HepG2 (cell line): Measurements from ENCODE around the gene ANKRD22. TPM values are rescaled to one million over a fixed set of nuclear protein-coding genes. Genes with fewer than 3 reads are reported as not detected.

Experiments used
- ATAC-seq: fragments of 200-7000 bp; cut with Tn5 transposase; 3 replicates; pipeline ENCODE4 v1.9.1; 2020; ENCODE audit warnings: mild to moderate bottlenecking, moderate library complexity
- BruUV-seq: library from RNA; stranded (reverse); fragments of 400-500 nt; replicated peaks from 2 replicates; lab custom pipeline; 2021; lab: Mats Ljungman, UMichigan
- CTCF ChIA-PET: fragments of 300-600 bp; formaldehyde crosslinking; extraction: SDS; loops from one replicate; lab custom pipeline; 2021; ENCODE audit warnings: low total read pairs, inconsistent platforms, low intra/inter-chr PET ratio; lab: Yijun Ruan, JAX
- POLR2A ChIA-PET: fragments of 350-600 bp; sonication (Branson Sonifier 250); formaldehyde crosslinking; loops from one replicate; lab custom pipeline; 2020; ENCODE audit warnings: antibody characterized with exemption, inconsistent platforms; lab: Yijun Ruan, JAX
- DNase-seq: peaks from one replicate; pipeline ENCODE4 v3.0.0-alpha.2; 2015; ENCODE audit warnings: low spot score
- FAIRE-seq: peaks from 3 replicates; lab custom pipeline; 2011; peaks lifted over from hg19 to GRCh38; lab: Jason Lieb, UNC
- H2AFZ ChIP-seq: one replicate; pipeline ENCODE4 v1.6.1; 2011; ENCODE audit warnings: low read length, inconsistent platforms
- H3K27ac ChIP-seq: fragments of 300-600 bp; 3 replicates; pipeline ENCODE4 v1.8.0; 2011; ENCODE audit warnings: mixed run types, mild to moderate bottlenecking, mixed read lengths, low read length, inconsistent platforms; ENCODE audit not compliant: insufficient read depth; ENCODE audit errors: extremely low read length
- H3K27me3 ChIP-seq, 2 experiments: fragments of 200-600 bp in 1 of 2; 2 replicates in 1 of 2; 3 replicates in 1 of 2; pipeline versions ENCODE4 v1.6.0 to v1.8.0; 2011; ENCODE audit warnings: low read length in 2 of 2, mild to moderate bottlenecking in 2 of 2, moderate library complexity in 2 of 2, inconsistent platforms in 1 of 2; ENCODE audit not compliant: insufficient read depth in 2 of 2, control insufficient read depth in 1 of 2
- H3K36me3 ChIP-seq, 2 experiments: fragments of 200-600 bp in 1 of 2; replicated peaks in 1 of 2; 2 replicates in 1 of 2; 3 replicates in 1 of 2; pipeline versions ENCODE4 v1.5.1 to v1.8.0; 2011; ENCODE audit warnings: low read length in 2 of 2, inconsistent platforms in 1 of 2; ENCODE audit not compliant: insufficient read depth in 2 of 2, control insufficient read depth in 1 of 2
- H3K4me1 ChIP-seq: 2 replicates; pipeline ENCODE4 v1.5.1; 2012; ENCODE audit warnings: low read length, inconsistent platforms; ENCODE audit not compliant: insufficient read depth
- H3K4me2 ChIP-seq: 2 replicates; pipeline ENCODE4 v1.6.0; 2011; ENCODE audit warnings: low read depth, low read length, inconsistent platforms
- H3K4me3 ChIP-seq, 3 experiments: fragments of 200-600 bp in 1 of 3; sonication (generic), shearing (Covaris generic) in 1 of 3; replicated peaks in 1 of 3; 2 replicates each; pipeline ENCODE4 v1.5.1; 2011 to 2016; ENCODE audit warnings: low read length in 3 of 3, inconsistent platforms in 2 of 3, low read depth in 2 of 3, mild to moderate bottlenecking in 2 of 3, control low read depth in 1 of 3, mixed read lengths in 1 of 3; ENCODE audit not compliant: insufficient read depth in 1 of 3
- H3K79me2 ChIP-seq: one replicate; pipeline ENCODE4 v1.6.1; 2011; ENCODE audit warnings: low read length, inconsistent platforms; ENCODE audit not compliant: insufficient read depth
- H3K9ac ChIP-seq: 2 replicates; pipeline ENCODE4 v1.6.0; 2011; ENCODE audit warnings: mild to moderate bottlenecking, low read depth, low read length, inconsistent platforms; ENCODE audit not compliant: insufficient read depth
- H3K9me3 ChIP-seq: 2 replicates; pipeline ENCODE4 v1.5.1; 2012; ENCODE audit warnings: mild to moderate bottlenecking, low read length
- H4K20me1 ChIP-seq: 2 replicates; pipeline ENCODE4 v1.6.0; 2011; ENCODE audit warnings: inconsistent platforms, mild to moderate bottlenecking, low read length, moderate library complexity; ENCODE audit not compliant: insufficient read depth
- CEBPB ChIP-seq: IDR thresholded peaks from 2 replicates; pipeline ENCODE4 v1.6.1; 2011; ENCODE audit warnings: low read depth, low read length, improper control_type of control experiment, borderline replicate concordance
- CENPT ChIP-seq: sonication (generic); formaldehyde crosslinking; IDR thresholded peaks from 2 replicates; pipeline ENCODE4 v1.8.0; 2022; ENCODE audit warnings: low read depth, mild to moderate bottlenecking, moderate library complexity, missing genetic modification reagents
- CREM ChIP-seq, 2 experiments: sonication (generic) in 1 of 2; formaldehyde crosslinking in 1 of 2; IDR thresholded peaks; 2 replicates each; pipeline versions ENCODE4 v1.4.0 to v1.6.1; 2016 to 2020; ENCODE audit warnings: antibody characterized with exemption in 1 of 2, mild to moderate bottlenecking in 1 of 2, missing genetic modification reagents in 1 of 2
- ETV6 ChIP-seq: sonication (generic); formaldehyde crosslinking; conservative IDR thresholded peaks from 2 replicates; pipeline ENCODE4 v1.4.0; 2020; ENCODE audit warnings: missing genetic modification reagents
- GATAD2A ChIP-seq: IDR thresholded peaks from 2 replicates; pipeline ENCODE4 v1.6.1; 2016
- HOXA3 ChIP-seq: sonication (generic); formaldehyde crosslinking; IDR thresholded peaks from 2 replicates; pipeline ENCODE4 v1.5.0; 2020; ENCODE audit warnings: missing genetic modification reagents
- LBX2 ChIP-seq: sonication (generic); formaldehyde crosslinking; IDR thresholded peaks from 2 replicates; pipeline ENCODE4 v1.5.0; 2020; ENCODE audit warnings: missing genetic modification reagents, mild to moderate bottlenecking, borderline replicate concordance
- REXO4 ChIP-seq: sonication (generic); formaldehyde crosslinking; IDR thresholded peaks from 2 replicates; pipeline ENCODE4 v1.8.0; 2022; ENCODE audit warnings: missing genetic modification reagents, mild to moderate bottlenecking, borderline replicate concordance
- SKI ChIP-seq: fragments of 450-650 bp; IDR thresholded peaks from one replicate; pipeline ENCODE4 v1.6.1; 2018; ENCODE audit warnings: mild to moderate bottlenecking; ENCODE audit not compliant: partially characterized antibody
- TCF7L2 ChIP-seq: IDR thresholded peaks from 2 replicates; pipeline ENCODE4 v1.6.1; 2011; ENCODE audit warnings: mild to moderate bottlenecking, low read depth, low read length, moderate library complexity
- TFDP1 ChIP-seq: IDR thresholded peaks from 2 replicates; pipeline ENCODE4 v1.6.1; 2016; ENCODE audit warnings: missing compliant biosample characterization, missing genetic modification reagents, borderline replicate concordance
- UBTF ChIP-seq: sonication (generic); formaldehyde crosslinking; IDR thresholded peaks from 2 replicates; pipeline ENCODE4 v1.4.0; 2020; ENCODE audit warnings: mild to moderate bottlenecking, missing genetic modification reagents
- ZBTB2 ChIP-seq: sonication (generic); formaldehyde crosslinking; IDR thresholded peaks from 2 replicates; pipeline ENCODE4 v1.8.0; 2022; ENCODE audit warnings: low read depth, missing genetic modification reagents
- ZNF329 ChIP-seq: sonication (generic); formaldehyde crosslinking; IDR thresholded peaks from 2 replicates; pipeline ENCODE4 v1.9.0; 2021; ENCODE audit warnings: low read depth, mild to moderate bottlenecking, missing genetic modification reagents
- ZNF331 ChIP-seq: sonication (generic); formaldehyde crosslinking; IDR thresholded peaks from 2 replicates; pipeline ENCODE4 v1.4.0; 2020; ENCODE audit warnings: missing genetic modification reagents
- ZNF580 ChIP-seq: IDR thresholded peaks from 2 replicates; pipeline ENCODE4 v1.6.1; 2016; ENCODE audit warnings: low read depth, borderline replicate concordance
- ZNF7 ChIP-seq: IDR thresholded peaks from 2 replicates; pipeline ENCODE4 v1.6.1; 2016; ENCODE audit warnings: missing biosample characterization, missing genetic modification reagents
- ZNF775 ChIP-seq: sonication (generic); formaldehyde crosslinking; IDR thresholded peaks from 2 replicates; pipeline ENCODE4 v1.4.0; 2020; ENCODE audit warnings: missing genetic modification reagents, mild to moderate bottlenecking, moderate library complexity, borderline replicate concordance
- WGBS: methylation state at CpG from one replicate; pipeline ENCODE4 v1.1.6; 2017; ENCODE audit warnings: low lambda C conversion rate; 5-methylcytosine and 5-hydroxymethylcytosine counted together
- in situ Hi-C: cut with HindIII; loops from 2 replicates; pipeline ENCODE4 v1.10.0; 2017; ENCODE audit warnings: low pct_unique_long_range_greater_than_20kb; ENCODE audit not compliant: extremely low pct_ligation_motif_present
- intact Hi-C: fragments of 100-400 bp; cut with micrococcal nuclease; formaldehyde crosslinking; loops from one replicate; pipeline ENCODE4 v1.10.0; 2022; ENCODE audit not compliant: unreplicated experiment
- polyA plus RNA-seq, 8 experiments: library from polyadenylated mRNA; depleted of rRNA in 3 of 8; stranded (reverse) in 7 of 8; unstranded in 1 of 8; fragments of >200 nt; fragmentation: Illumina TruSeq in 4 of 8; extraction: Trizol in 4 of 8; gene quantifications; 2 replicates each; pipeline versions ENCODE4 v1.2.1 to v1.2.3, GENCODE V29; 2011 to 2016; ENCODE audit warnings: low read depth in 4 of 8, missing spikeins in 1 of 8, mixed read lengths in 1 of 8; ENCODE audit not compliant: insufficient read depth in 1 of 8
- total RNA-seq, 5 experiments: library from RNA; depleted of rRNA; stranded (reverse); fragments of >200 nt; fragmentation: Illumina TruSeq; extraction: Trizol; gene quantifications; 2 replicates each; pipeline ENCODE4 v1.2.3, GENCODE V29; 2016; ENCODE audit warnings: low read depth in 1 of 5

Gene ANKRD22
- total and polyA plus RNA-seq, 2 of the 13 experiments (the other 11 are each of a cell fraction or from before 2014, with no cell fraction given) = not detected

- TF ChIP-seq ZBTB2 (CRISPR knock-in tag) (no peak), TCF7L2 (no peak), SKI (no peak), ZNF580 (CRISPR knock-in tag) (no peak), ZNF7 (no peak), ZNF331 (CRISPR knock-in tag) (no peak), GATAD2A (no peak), ZNF329 (CRISPR knock-in tag) (no peak), CENPT (CRISPR knock-in tag) (no peak)
Observed at GRCh38 chr10:88841316-88842111, 10.1 kb downstream of the ANKRD22 start (continued).

GRCh38 chr10:88840881-88841280 lies 10.8 kb downstream of the ANKRD22 start:
- no peaks in the 10 kb centered on the region for H3K36me3 ChIP-seq
- intact Hi-C loops (no loop called here), in situ Hi-C loops (loop anchor here (25.0 kb wide), 1 partner anchor 371 kb away; the partner anchor contains the start of gene CH25H)
- no peak overlapping the region for H2AFZ ChIP-seq
- WGBS = 24% methylated on average over 5 of the region's 5 CpGs
- H3K4me2 ChIP-seq = no peak overlapping the region
- BruUV-seq = no TSS peak
- H3K4me3 ChIP-seq = no peak overlapping the region
- CTCF ChIA-PET = no interaction called here
- no peaks in the 10 kb centered on the region for H3K4me1 ChIP-seq
- no peak for FAIRE-seq
- H3K9me3 ChIP-seq = no peaks in the 10 kb centered on the region
- no peaks in the 10 kb centered on the region; a peak in 2 of 5 replicates for H3K27me3 ChIP-seq
- H3K79me2 ChIP-seq = no peaks in the 10 kb centered on the region
- DNase-seq = no peak
- POLR2A ChIA-PET = no interaction called here
- no peak overlapping the region for H3K9ac ChIP-seq
- H4K20me1 ChIP-seq = no peaks in the 10 kb centered on the region
- no peak overlapping the region for H3K27ac ChIP-seq
- ATAC-seq = no peak
- no peak for TF ChIP-seq HOXA3 (CRISPR knock-in tag)
- TF ChIP-seq TFDP1 (CRISPR knock-in tag) = no peak
- no peak for TF ChIP-seq ETV6 (CRISPR knock-in tag)
- no peak for TF ChIP-seq CEBPB
- no peak for TF ChIP-seq LBX2 (CRISPR knock-in tag)
- no peak for TF ChIP-seq UBTF
- TF ChIP-seq CREM (IDR thresholded peaks at IDR 0.05) = no peak
- TF ChIP-seq CREM (CRISPR knock-in tag; IDR thresholded peaks at IDR 0.05) = no peak
- TF ChIP-seq REXO4 (CRISPR knock-in tag) = no peak
- TF ChIP-seq ZNF775 = no peak
